HG02610 (cell line): ENCODE data around the gene ODF4.
"Not testable (repeated sequence)": the region's sequence is repeated elsewhere in the genome, so short reads cannot be mapped to it uniquely, and the experiment has no call there.

Experiments used
- ATAC-seq: cut with Tn5 transposase; IDR thresholded peaks from one replicate; pipeline ENCODE4 v1.9.1; 2021; ENCODE audit warnings: mild to moderate bottlenecking, moderate library complexity; ENCODE audit not compliant: unreplicated experiment

ODF4 gene

DNA sequence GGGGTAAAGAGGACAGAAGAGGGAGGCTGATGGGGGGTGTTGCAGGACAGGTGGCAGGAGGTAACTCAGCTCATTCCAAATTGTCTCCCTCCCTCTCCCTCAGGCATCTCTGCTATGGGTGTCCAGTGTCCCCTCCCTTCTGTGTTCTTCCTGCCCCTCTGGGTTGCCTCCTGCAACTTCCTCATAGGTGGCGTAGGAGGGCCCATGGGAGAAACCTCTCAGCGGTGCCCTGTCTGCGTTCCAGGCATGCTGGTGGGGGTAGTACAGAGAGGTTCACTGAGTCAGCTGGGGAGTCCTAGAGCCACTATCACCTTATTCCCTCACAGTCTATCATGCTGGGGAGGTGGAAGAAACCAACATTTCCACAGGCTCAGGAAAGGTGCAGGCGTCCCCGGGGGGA is 14.7 kb upstream of the ODF4 start:
- no peak for ATAC-seq

DNA sequence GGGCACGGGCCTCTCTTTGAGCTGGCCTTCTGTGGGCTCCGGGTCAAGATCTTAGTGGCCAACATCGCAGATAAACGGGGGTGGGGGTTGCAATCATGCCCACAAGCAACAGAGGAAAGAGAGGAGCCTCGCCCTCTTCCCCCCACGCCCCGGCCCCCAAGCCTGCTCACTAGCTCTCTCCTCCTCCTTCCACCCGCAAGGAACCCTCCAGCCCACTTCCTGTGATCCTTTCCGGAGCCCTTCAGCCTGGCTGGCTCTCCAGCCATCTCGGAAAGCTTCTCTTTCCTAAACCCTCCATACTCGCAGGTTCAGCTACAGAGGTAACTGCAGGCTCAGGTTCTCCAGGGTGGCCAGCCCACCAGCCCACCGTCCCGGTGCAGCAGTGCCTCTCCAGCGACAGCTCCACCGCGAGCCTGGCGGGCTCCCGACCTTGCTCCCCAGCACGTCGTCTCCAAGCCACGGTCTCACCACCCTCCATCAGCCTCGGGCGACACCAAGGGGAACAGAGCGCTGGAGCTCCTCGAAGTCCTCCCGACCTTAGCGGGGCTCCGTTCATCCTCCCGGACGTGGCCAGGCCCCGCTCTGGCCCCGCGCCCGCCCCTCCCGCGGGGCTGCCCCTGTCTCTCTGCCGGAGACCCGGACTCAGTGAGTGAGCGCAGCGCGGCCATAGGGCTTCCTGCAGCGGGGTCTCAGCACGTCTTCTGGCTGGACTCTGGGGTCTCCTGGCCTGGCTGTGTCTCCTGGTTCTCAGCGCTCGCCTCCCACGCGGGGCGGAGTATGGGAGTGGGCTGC is 12.9 kb upstream of the ODF4 start:
- ATAC-seq = no peak

DNA sequence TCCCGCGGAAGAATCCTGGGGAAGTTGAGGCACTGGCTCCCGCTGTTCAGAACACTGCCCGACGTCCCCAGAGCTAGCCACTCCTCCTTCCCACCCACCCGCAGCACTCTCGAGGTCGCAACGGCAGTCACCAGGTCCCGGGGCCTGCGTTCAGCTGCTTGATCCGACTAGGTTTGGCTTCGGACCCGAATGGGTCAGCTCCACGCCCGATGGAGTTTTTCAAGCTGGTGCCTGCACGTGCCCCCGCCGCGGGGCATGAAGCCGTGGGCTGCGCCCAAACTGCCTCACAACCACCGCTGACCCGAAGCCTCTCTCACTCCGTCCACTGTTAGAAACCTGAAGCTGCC is 12.4 kb upstream of the ODF4 start:
- no peak for ATAC-seq

DNA sequence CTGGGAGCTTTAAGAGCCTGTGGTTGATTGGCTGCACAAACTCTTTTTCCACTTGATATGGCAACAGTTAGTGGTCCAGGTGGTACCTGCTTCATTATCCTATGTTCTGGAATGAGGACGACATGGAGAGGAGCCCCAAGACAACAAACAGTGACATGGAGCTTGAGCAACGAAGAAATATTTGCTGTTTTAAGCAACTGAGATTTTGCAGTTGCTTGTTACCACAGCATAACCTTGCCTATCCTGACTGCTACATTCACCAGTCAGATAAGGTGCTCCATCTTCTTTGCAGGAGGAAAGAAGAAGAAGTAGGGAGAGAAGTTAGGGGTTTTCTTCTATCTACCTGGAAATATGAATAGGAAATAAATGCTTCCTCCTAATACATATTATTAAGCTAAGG is 7.5 kb upstream of the ODF4 start:
- no peak for ATAC-seq

DNA sequence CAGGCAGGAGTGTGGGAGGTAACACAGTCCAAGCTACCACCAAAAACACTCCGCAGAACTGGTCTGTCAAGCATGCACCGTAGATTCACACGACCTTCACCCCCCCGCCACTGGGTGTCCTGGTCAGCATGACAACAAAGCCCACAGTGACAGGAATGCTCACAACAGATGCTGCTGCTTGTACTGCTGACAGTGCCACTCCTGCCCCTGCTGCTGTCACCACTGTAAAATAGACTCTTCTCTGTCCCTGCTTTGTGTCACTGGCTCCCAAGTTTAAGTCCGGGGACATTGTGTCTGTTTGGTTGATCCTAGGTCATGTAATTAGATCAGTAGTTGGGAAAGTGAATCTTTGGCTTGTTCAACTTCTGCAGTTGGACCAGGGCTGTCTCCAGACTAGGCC is 7.0 kb upstream of the ODF4 start:
- no peak for ATAC-seq

DNA sequence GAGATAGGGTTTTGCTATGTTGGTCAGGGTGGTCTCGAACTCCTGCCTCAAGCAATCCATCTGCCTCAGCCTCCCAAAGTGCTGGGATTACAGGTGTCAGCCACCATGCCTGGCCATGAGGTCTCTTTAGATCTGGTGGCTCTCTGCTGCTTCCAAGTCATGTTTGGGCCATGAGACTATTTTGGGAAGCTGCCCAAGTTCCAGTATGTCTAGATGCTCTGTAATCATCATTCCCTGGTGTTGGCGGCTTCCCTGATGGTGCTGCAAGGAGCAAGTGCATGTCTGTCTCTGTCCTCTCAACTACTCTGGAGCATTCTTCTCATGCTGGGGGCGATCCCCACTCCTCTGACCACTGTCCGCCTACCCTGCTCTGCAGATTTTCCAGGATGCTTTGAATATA is 6.4 kb upstream of the ODF4 start:
- no peak for ATAC-seq

DNA sequence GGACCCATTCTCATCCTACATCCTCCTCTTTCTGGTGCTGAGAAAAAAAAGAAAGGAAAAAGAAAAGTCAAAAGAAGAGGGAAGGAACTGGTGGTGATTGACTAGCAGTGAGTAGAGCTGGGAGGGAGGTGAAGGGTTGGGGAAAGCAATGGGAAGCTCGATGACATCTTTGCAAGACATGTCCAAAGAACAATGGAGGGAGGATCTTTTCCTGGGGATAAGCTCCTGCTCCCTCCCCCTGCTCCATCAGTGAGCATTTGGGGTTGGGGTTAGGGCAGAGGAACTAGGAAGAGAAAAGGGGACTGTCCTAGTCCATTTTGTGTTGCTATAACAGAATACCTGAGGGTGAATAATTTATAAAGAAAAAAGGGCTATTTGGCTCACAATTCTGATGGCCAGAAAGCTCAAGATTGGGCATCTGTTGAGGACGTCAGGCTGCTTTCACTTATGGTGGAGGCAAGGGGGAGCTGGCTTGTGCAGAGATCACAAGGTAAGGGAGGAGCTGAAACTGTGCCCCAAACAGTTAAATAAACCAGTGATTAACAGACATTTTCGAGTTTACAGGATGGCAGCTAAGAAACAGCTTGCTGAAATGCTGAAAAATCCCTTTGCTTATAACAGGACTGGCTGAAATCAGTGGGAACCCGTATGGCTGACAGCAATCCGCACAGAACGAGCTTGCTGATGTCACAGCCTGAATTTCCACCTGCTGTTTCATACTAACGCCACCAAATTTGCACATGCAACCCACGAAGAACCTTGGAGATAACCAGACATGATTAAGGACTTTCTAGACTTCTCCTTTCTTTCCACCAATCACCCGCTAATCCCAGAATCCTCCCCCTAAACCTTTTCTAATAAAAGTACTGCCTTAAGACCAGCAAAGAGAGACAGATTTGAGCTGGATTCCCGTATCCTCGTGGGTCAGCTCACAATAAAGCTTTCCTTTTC is 1.6 kb upstream of the ODF4 start:
- ATAC-seq = no peak

DNA sequence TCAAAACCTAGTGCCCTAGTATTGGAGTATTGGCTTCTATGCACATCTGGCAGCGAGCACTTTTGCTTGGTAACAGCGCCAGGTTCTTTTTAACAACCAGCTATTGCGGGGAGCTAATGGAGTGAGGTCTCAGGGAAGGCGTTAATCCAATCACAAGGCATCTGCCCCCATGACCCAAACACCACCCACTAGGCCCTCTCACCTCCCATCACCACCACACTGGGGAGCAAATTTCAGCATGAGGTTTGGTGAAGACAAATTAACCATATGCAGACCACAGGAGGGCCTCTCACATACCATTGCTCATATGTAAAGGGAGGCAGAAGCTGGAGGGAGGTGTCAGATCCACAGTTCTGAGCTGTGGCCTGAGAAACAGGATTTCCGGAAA is 893 bp upstream of the ODF4 start:
- ATAC-seq = no peak

DNA sequence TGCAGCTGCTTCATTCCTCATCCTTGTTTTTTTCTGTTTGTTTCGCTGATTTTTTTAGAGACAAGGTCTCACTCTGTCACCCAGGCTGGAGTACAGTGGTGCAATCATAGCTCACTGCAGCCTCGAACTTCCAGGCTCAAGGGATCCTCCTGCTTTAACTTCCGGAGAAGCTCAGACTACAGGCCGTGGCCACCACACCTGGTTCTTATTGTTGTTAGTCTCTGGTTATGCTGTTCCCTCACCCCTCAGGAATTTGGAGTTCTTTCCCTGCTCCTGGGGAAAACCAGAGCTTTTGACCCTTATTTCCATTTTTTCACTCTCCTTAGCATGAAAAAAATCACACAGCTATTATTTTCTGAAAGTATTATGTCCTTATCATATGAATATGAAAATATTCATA is 1.8 kb downstream of the ODF4 start:
- no peak for ATAC-seq

DNA sequence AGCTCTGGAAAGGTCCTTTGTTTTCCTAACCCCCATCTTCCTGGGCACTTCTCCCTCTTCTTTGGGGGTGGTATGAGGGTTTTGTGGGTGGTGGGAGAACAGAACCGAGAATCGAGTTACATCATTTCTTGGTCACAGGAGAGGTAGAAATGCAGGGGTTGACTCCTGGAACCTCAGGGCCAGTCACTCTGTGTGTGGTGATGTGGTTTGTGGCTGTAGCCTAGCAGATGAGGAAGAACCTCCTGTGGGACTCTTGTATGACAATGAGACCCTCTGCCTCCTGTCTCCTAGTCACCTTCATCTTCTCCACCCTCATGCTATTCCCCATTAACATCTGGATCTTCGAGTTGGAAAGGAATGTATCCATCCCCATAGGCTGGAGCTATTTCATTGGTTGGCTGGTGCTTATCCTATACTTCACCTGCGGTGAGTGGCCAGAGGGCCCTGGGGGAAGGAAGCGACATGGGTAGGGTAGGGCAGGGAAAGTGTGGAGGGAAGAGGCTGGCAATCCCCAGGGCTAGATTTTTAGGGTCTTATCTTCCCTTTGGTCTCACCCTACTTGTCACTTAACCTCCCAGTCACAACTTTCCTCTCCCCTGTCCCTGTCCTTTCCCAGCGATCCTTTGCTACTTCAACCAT is 5.5 kb downstream of the ODF4 start:
- no peak for ATAC-seq

DNA sequence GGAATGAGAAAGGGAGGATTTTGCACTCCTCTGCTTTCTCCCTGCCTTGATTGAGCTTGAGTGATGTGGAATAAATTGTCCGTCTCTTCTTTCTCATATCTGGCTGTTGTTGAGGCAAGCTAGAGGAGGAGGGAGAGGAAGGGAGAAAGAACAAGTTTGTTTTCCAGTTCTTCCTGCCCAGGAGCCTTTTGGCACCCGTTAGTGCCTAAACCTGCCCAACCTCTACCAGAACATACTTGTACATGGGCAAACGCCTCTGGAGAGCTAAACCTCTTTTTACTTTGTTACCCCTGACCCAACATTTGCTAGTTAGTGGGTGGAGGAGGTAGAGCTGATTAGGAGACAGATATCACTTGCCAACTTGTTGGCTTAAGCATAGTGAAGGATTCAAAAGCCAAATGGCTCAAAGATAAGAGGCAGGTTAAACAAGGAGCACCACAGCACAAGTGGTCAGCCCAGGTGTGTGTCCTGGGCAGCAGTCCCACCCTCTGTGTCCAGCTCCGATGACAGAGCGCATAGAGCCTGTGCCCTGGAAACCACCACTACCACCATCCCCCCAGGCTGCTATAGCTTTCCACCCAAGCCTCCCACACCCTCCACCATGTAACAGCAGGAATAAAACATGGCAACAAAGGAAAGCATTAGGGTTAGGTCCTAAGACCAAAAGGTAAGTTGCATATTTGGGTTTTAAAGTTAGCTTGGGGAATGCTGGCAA is 6.5 kb downstream of the ODF4 start:
- ATAC-seq = no peak

DNA sequence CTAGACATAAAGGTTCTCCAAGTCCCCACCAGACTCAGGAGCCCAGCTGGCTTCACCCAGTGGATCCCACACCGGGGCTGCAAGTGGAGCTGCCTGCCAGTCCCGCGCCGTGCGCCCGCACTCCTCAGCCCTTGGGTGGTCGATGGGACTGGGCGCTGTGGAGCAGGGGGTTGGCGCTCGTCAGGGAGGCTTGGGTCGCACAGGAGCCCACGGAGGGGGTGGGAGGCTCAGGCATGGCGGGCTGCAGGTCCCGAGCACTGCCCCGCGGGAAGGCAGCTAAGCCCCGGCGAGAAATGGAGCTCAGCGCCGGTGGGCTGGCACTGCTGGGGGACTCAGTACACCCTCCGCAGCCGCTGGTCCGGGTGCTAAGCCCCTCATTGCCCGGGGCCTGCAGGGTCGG is 7.4 kb downstream of the ODF4 start:
- ATAC-seq = not testable (repeated sequence)

DNA sequence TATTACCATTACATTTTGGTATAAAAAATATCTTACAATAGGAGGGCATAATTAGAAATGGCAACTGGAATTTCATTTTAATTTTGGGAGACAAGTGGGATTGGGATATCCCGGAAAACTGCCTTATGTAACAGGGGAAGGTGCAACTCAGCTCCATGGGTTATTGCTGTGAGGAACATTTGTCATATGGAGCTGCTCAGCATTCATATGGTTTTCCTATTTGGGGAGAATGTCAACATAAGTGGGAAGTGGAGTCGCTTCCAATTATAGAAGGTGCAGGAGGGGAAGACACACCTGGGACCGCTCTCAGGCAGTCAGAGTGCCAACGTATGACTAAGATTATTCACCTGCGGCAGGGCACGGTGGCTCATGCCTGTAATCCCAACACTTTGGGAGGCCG is 10.7 kb downstream of the ODF4 start:
- ATAC-seq = no peak

DNA sequence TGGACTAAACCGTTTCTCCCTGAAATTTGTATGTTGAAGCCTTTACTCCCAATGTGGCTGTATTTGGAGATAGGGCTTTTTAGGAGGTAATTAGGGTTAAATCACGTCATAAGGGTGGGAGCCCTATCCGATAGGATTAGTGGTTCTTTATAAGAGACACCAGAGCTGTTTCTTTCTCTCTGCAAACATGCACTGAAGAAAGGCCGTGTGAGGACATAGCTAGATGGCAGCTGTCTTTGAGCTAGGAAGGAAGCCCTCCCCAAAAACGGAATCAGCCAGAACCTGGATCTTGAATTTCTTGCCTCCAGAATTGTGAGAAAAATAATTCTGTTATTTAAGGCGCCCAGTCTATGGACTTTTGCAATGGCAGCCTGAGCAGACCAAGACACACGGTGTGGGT is 14.1 kb downstream of the ODF4 start:
- ATAC-seq = no peak

DNA sequence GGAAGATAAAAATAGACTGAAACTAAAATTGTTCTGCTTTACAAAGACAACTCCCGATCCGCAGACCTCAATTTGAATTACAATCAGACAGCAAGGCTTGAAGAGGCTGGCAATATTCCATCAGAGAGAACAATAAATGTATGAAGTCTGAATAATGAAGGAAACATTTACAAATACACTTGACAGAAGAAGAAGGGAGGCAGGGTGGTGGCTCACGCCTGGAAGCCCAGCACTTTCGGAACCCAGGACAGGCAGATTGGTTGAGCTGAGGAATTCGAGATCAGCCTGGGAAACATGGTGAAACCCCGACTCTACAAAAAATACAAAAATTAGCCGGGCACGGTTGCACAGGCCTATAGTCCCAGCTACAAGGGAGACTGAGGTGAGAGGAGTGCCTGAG is 14.6 kb downstream of the ODF4 start:
- no peak for ATAC-seq

DNA sequence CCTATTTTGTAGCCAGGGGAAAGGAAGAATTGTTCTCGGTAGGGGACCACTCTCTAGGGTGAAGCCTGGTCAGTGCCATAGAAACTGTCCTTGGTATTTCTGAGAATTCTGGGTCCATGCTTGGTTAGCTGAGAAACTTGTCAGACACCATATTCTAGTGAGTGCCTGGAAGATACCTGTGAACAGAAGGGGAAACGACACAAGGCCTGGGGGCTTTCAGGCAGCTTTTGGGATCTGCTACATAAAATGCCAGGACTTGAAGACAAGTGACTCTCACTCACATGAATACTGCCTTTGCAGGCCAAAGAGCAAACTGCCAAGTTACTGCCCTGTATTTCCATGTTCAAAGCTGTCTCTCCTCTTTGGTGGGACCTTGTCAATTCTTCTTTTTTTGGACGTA is 18.3 kb downstream of the ODF4 start:
- ATAC-seq = no peak

DNA sequence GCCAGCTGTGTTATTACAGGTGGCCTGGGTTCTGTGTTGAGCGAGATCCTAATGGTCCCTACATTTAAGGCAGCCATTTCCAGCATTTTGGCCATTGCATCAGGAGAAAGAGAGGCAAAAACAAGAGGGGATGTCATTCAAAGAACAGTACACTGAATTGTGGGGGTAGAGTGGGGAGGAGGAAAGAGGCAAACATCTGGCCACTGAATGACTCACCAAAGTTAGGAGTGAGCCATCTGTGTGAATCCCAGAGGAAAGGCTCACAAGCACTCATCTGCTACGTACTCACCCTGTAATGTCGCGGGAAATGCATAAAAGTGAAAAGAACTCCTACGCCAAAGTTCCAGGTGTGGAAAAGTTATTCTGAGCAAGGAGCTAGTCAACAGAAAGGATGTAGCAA is 20.1 kb downstream of the ODF4 start:
- ATAC-seq = no peak

DNA sequence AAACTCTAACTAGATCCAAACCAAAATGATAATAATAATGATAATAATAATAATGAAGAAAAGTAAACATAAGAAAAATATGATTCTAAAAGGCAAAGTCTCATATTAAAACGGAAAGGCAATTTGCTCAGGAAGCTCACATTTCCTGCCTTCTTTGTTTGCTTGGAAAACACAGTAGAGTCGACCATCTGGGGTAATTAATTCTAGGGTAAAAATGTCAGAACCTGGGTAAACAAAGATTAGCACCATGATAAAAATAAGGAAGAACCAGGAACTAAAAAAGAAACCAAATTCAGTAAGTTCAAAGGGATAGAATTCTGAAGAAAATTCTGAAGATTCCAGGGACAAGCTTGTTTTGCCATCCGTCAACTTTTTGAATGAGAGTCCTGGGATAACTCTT is 20.6 kb downstream of the ODF4 start:
- no peak for ATAC-seq

DNA sequence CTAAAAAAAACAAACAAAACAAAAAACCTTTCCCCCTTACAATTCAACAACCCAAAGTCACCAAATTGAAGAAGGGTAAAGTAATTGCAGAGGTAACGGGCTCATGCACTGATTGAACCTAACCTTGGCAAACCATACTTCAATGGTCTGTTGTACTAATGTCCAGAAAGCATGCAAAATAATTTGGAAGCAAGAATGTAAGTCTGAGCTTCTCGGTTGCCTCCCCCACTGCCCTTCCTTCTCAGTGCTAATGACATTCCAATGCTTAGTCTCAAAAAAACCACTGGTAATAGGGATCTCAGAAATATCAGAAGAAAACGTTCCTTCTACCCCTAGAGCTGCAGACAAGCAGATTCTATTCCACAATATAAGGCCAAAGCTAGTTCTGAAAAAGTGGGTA is 21.1 kb downstream of the ODF4 start:
- ATAC-seq = no peak

DNA sequence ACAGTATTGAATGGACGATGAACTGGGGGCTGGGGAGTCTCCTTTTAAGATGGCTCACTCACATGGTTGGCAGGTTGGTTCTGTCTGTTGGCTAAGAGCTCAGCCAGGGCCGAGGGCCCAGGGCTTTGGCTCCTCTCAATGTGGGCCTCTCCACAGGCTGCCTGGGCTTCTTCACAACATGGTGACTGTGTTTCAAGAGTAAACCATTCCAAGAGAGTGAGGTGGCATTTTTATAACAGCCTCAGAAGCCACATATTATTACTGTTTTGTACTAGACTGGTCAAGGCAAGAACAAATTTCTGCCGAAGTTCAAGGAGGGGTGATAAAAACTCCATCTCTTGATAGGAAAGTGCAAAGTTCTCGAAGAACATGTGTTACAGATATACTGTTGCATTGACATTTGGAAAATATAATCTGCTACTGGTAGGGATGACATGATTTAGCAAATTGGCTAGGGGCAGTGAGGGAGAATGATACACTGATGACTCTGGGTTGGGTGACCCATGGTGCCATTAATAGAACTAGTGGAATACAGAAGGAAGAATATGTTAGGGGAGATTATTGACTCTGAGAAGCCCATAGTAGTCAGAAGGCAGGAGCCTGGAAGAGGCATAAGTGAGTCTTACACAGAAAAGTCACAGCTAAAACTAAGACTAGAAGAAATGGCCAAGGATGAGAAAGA is 23.2 kb downstream of the ODF4 start:
- no peak for ATAC-seq

DNA sequence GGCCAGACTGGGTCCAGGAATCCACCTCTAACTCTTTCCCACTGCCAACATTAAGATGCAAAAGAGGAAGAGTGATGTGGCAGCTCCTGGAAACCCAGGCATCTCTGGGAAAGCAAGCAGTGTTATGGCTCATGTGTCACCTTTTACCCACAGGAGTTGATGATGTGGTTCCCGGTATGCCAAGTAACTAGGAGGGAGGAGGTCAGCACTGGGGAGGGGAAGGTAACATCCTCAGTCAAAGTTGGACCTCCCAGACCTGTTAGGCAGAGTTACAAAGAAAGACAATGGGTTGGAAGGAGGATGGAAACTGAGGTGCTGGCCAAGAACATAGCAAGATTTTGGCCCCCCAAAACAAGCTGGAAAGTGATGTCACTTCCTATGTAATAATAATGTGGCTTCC is 25.5 kb downstream of the ODF4 start:
- ATAC-seq = no peak
